Measurements from ENCODE around the gene NAT9.

NAT9 gene

GRCh38 chr17:74771319-74771914, 4.7 kb downstream of the NAT9 start:
- Histone ChIP-seq H3K36me3 (ENCODE audit: control insufficient read depth in 1 of 2, insufficient read depth in 2 of 2, low read length in 2 of 2) (peaks cover 19 to 62% of the 10 kb centered on the region in 2 donors), H3K4me3 (ENCODE audit: low read depth in 1 of 2, low read length in 2 of 2) (no peak overlapping the region), H3K9me3 (ENCODE audit: control insufficient read depth in 1 of 2, low read length in 2 of 2) (no peaks in the 10 kb centered on the region), H3K4me1 (ENCODE audit: control insufficient read depth in 1 of 2, insufficient read depth in 2 of 2, low read length in 2 of 2) (peaks cover 43 to 58% of the 10 kb centered on the region in 2 donors), H3K9ac (ENCODE audit: low read depth in 1 of 2, low read length in 2 of 2) (no peak overlapping the region), H3K27me3 (ENCODE audit: control insufficient read depth in 1 of 2, insufficient read depth in 2 of 2, low read length in 2 of 2) (no peaks in the 10 kb centered on the region), H3K27ac (ENCODE audit: low read depth, low read length) (no peak overlapping the region)

- no peaks in the 10 kb centered on the region for H3K27me3 ChIP-seq (ENCODE audit: control insufficient read depth in 1 of 2, insufficient read depth in 2 of 2, low read length in 2 of 2)
- peak overlapping the region; percentile 17 for H3K27ac ChIP-seq (ENCODE audit: low read depth, low read length)
- peaks cover 43 to 57% of the 10 kb centered on the region in 2 donors for H3K4me1 ChIP-seq (ENCODE audit: control insufficient read depth in 1 of 2, insufficient read depth in 2 of 2, low read length in 2 of 2)
- peak overlapping the region in 1 of 2 donors; percentile 7 for H3K4me3 ChIP-seq (ENCODE audit: low read depth in 1 of 2, low read length in 2 of 2)
- H3K9me3 ChIP-seq (ENCODE audit: control insufficient read depth in 1 of 2, low read length in 2 of 2), result no peaks in the 10 kb centered on the region
- peak overlapping the region; percentile 2 to 32 for H3K9ac ChIP-seq (ENCODE audit: low read depth in 1 of 2, low read length in 2 of 2)
- H3K36me3 ChIP-seq (ENCODE audit: control insufficient read depth in 1 of 2, insufficient read depth in 2 of 2, low read length in 2 of 2), result peaks cover 21 to 62% of the 10 kb centered on the region in 2 donors
These were observed 5.4 kb downstream of the NAT9 start for GRCh38 chr17:74770498-74771318.

- Histone ChIP-seq H3K27ac (ENCODE audit: low read depth, low read length) (peak overlapping the region; percentile 17), H3K36me3 (ENCODE audit: control insufficient read depth in 1 of 2, insufficient read depth in 2 of 2, low read length in 2 of 2) (peaks cover 23 to 63% of the 10 kb centered on the region in 2 donors)
These were observed 6.2 kb downstream of the NAT9 start for GRCh38 chr17:74769856-74770497.

GRCh38 chr17:74769266-74769855, 6.8 kb downstream of the NAT9 start:
- Histone ChIP-seq H3K36me3 (ENCODE audit: control insufficient read depth in 1 of 2, insufficient read depth in 2 of 2, low read length in 2 of 2) (peaks cover 23 to 69% of the 10 kb centered on the region in 2 donors), H3K27ac (ENCODE audit: low read depth, low read length) (no peak overlapping the region), H3K9me3 (ENCODE audit: control insufficient read depth in 1 of 2, low read length in 2 of 2) (no peaks in the 10 kb centered on the region), H3K27me3 (ENCODE audit: control insufficient read depth in 1 of 2, insufficient read depth in 2 of 2, low read length in 2 of 2) (no peaks in the 10 kb centered on the region), H3K4me1 (ENCODE audit: control insufficient read depth in 1 of 2, insufficient read depth in 2 of 2, low read length in 2 of 2) (peaks cover 44 to 55% of the 10 kb centered on the region in 2 donors), H3K9ac (ENCODE audit: low read depth in 1 of 2, low read length in 2 of 2) (peak overlapping the region; percentile 12 to 32), H3K4me3 (ENCODE audit: low read depth in 1 of 2, low read length in 2 of 2) (no peak overlapping the region)

More at GRCh38 chr17:74769856-74770497, 6.2 kb downstream of the NAT9 start:
- no peaks in the 10 kb centered on the region for H3K9me3 ChIP-seq (ENCODE audit: control insufficient read depth in 1 of 2, low read length in 2 of 2)
- H3K4me3 ChIP-seq (ENCODE audit: low read depth in 1 of 2, low read length in 2 of 2), result peak overlapping the region in 1 of 2 donors; percentile 7
- peak overlapping the region; percentile 2 to 32 for H3K9ac ChIP-seq (ENCODE audit: low read depth in 1 of 2, low read length in 2 of 2)
- peaks cover 38 to 50% of the 10 kb centered on the region in 2 donors for H3K4me1 ChIP-seq (ENCODE audit: control insufficient read depth in 1 of 2, insufficient read depth in 2 of 2, low read length in 2 of 2)
- no peaks in the 10 kb centered on the region for H3K27me3 ChIP-seq (ENCODE audit: control insufficient read depth in 1 of 2, insufficient read depth in 2 of 2, low read length in 2 of 2)

GRCh38 chr17:74768763-74769114, 7.4 kb downstream of the NAT9 start:
- Histone ChIP-seq H3K4me1 (ENCODE audit: control insufficient read depth in 1 of 2, insufficient read depth in 2 of 2, low read length in 2 of 2) (peaks cover 48 to 56% of the 10 kb centered on the region in 2 donors), H3K9ac (ENCODE audit: low read depth in 1 of 2, low read length in 2 of 2) (peak overlapping the region in 1 of 2 donors; percentile 25), H3K27me3 (ENCODE audit: control insufficient read depth in 1 of 2, insufficient read depth in 2 of 2, low read length in 2 of 2) (no peaks in the 10 kb centered on the region), H3K4me3 (ENCODE audit: low read depth in 1 of 2, low read length in 2 of 2) (no peak overlapping the region), H3K27ac (ENCODE audit: low read depth, low read length) (no peak overlapping the region), H3K36me3 (ENCODE audit: control insufficient read depth in 1 of 2, insufficient read depth in 2 of 2, low read length in 2 of 2) (peaks cover 23 to 71% of the 10 kb centered on the region in 2 donors), H3K9me3 (ENCODE audit: control insufficient read depth in 1 of 2, low read length in 2 of 2) (no peaks in the 10 kb centered on the region)

GRCh38 chr17:74768069-74768762, 7.9 kb downstream of the NAT9 start:
- no peaks in the 10 kb centered on the region for H3K9me3 ChIP-seq (ENCODE audit: control insufficient read depth in 1 of 2, low read length in 2 of 2)
- peaks cover 53 to 60% of the 10 kb centered on the region in 2 donors for H3K4me1 ChIP-seq (ENCODE audit: control insufficient read depth in 1 of 2, insufficient read depth in 2 of 2, low read length in 2 of 2)
- H3K27me3 ChIP-seq (ENCODE audit: control insufficient read depth in 1 of 2, insufficient read depth in 2 of 2, low read length in 2 of 2), result no peaks in the 10 kb centered on the region
- no peak overlapping the region for H3K27ac ChIP-seq (ENCODE audit: low read depth, low read length)
- peak overlapping the region; percentile 15 to 43 for H3K9ac ChIP-seq (ENCODE audit: low read depth in 1 of 2, low read length in 2 of 2)
- H3K4me3 ChIP-seq (ENCODE audit: low read depth in 1 of 2, low read length in 2 of 2), result no peak overlapping the region
- H3K36me3 ChIP-seq (ENCODE audit: control insufficient read depth in 1 of 2, insufficient read depth in 2 of 2, low read length in 2 of 2), result peaks cover 23 to 69% of the 10 kb centered on the region in 2 donors

- Histone ChIP-seq H3K4me1 (ENCODE audit: control insufficient read depth in 1 of 2, insufficient read depth in 2 of 2, low read length in 2 of 2) (peaks cover 62 to 70% of the 10 kb centered on the region in 2 donors), H3K9ac (ENCODE audit: low read depth in 1 of 2, low read length in 2 of 2) (peak overlapping the region in 1 of 2 donors; percentile 15), H3K27ac (ENCODE audit: low read depth, low read length) (no peak overlapping the region), H3K4me3 (ENCODE audit: low read depth in 1 of 2, low read length in 2 of 2) (no peak overlapping the region), H3K27me3 (ENCODE audit: control insufficient read depth in 1 of 2, insufficient read depth in 2 of 2, low read length in 2 of 2) (no peaks in the 10 kb centered on the region), H3K9me3 (ENCODE audit: control insufficient read depth in 1 of 2, low read length in 2 of 2) (no peaks in the 10 kb centered on the region), H3K36me3 (ENCODE audit: control insufficient read depth in 1 of 2, insufficient read depth in 2 of 2, low read length in 2 of 2) (peaks cover 23 to 60% of the 10 kb centered on the region in 2 donors)
These were observed 9.0 kb downstream of the NAT9 start for GRCh38 chr17:74767111-74767516.

GRCh38 chr17:74766413-74766812, 9.7 kb downstream of the NAT9 start:
- Histone ChIP-seq H3K9ac (ENCODE audit: low read depth in 1 of 2, low read length in 2 of 2) (no peak overlapping the region), H3K27ac (ENCODE audit: low read depth, low read length) (no peak overlapping the region), H3K9me3 (ENCODE audit: control insufficient read depth in 1 of 2, low read length in 2 of 2) (no peaks in the 10 kb centered on the region), H3K4me3 (ENCODE audit: low read depth in 1 of 2, low read length in 2 of 2) (no peak overlapping the region), H3K4me1 (ENCODE audit: control insufficient read depth in 1 of 2, insufficient read depth in 2 of 2, low read length in 2 of 2) (peaks cover 69 to 75% of the 10 kb centered on the region in 2 donors), H3K27me3 (ENCODE audit: control insufficient read depth in 1 of 2, insufficient read depth in 2 of 2, low read length in 2 of 2) (no peaks in the 10 kb centered on the region), H3K36me3 (ENCODE audit: control insufficient read depth in 1 of 2, insufficient read depth in 2 of 2, low read length in 2 of 2) (peaks cover 26 to 53% of the 10 kb centered on the region in 2 donors)

- no peaks in the 10 kb centered on the region for H3K27me3 ChIP-seq (ENCODE audit: control insufficient read depth in 1 of 2, insufficient read depth in 2 of 2, low read length in 2 of 2)
- H3K4me3 ChIP-seq (ENCODE audit: low read depth in 1 of 2, low read length in 2 of 2), result peak overlapping the region in 1 of 2 donors; percentile 60
- peaks cover 19 to 43% of the 10 kb centered on the region in 2 donors for H3K36me3 ChIP-seq (ENCODE audit: control insufficient read depth in 1 of 2, insufficient read depth in 2 of 2, low read length in 2 of 2)
- peak overlapping the region; percentile 33 to 47 for H3K9ac ChIP-seq (ENCODE audit: low read depth in 1 of 2, low read length in 2 of 2)
- peaks cover 72 to 75% of the 10 kb centered on the region in 2 donors for H3K4me1 ChIP-seq (ENCODE audit: control insufficient read depth in 1 of 2, insufficient read depth in 2 of 2, low read length in 2 of 2)
- H3K9me3 ChIP-seq (ENCODE audit: control insufficient read depth in 1 of 2, low read length in 2 of 2), result no peaks in the 10 kb centered on the region
- H3K27ac ChIP-seq (ENCODE audit: low read depth, low read length), result no peak overlapping the region
These were observed 11.3 kb downstream of the NAT9 start for GRCh38 chr17:74764751-74765286.
